SHP77 (cell line): Measurements from ENCODE around the gene CRYBG3.

Experiments
- DNase-seq, 2 experiments: peaks; one replicate each; lab custom pipeline; 2025; lab: John Stamatoyannopoulos, UW

Gene CRYBG3

DNA sequence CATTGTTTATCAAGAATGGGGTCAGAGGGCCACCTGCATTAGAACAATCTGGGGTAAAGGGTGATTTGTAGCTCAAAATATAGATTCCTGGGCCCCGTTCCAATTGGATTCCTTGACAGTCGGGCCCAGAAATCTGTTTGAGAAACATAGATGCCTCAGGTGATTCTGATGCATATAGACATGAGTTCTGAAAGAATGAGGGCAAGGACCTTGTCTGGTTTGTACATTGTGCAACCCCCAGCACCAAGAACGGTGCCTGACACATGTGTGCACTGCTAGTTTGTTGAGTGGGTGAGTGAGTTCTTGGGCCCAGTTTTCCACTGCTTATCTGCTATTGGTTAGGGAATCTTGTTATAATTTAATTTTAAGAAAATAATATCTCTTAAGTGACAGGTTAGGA, 16.6 kb downstream of the CRYBG3 start:
- no peak for DNase-seq

DNA sequence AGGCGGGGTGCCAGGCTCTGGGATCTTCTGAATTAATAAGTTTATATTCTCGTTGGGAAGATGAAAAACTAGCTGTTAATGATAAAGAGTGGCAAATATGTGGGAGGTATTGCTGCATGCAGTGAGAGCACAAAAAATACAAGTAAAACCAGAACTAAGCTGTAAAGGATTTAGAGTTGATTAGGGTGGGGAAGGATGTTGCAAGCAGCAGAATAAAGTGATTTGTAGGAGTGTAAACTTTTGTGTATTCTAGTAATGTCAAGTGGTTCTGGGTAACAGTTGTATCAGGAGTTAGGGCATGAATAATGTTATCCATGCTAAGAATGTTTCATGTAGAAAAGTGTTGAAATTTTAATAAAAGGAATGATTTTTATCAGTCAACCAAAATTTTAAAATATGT, 18.1 kb downstream of the CRYBG3 start:
- DNase-seq: no peak

GRCh38 chr3:97841304-97841703, 19.5 kb downstream of the CRYBG3 start:
- no peak for DNase-seq

DNA sequence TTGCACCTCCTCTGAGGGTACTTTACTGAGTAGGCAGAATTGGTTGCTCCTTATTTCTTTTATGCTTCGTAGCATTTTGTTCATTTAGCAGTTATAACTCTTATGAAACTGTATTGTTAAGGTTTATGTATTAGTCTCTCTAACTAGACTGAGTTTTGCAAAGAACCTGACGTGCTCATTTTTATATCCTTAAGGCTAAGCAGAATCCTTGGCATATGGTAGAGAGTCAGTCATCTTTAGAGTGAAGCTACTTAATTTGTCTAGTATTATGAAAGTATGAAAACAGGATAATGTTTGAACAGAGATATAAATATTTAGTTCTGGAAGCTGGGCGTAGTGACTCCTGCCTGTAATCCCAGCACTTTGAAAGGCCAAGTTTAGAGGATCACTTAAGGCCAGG, 20.1 kb downstream of the CRYBG3 start:
- DNase-seq: no peak

GRCh38 chr3:97848779-97849178, 27.0 kb downstream of the CRYBG3 start:
- no peak for DNase-seq

DNA sequence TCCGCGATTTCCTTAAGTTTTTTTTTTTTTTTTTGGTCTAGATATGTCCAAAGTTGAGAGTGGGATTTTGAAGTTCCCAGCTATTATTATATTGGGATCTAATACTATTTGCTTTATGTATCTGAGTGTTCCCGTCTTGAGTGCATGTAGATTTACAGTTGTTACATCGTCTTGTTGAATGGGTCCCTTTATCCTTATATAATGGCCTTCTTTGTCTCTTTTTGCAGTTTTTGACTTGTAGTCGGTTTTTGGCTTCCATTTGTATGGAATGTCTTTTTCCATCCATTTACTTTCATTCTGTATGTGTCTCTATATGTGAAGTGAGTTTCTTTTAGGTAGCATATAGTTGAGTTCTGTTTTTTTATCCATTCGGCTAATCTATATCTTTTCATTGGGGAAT, 35.6 kb downstream of the CRYBG3 start:
- DNase-seq: no peak

- no peak for DNase-seq
Measured at GRCh38 chr3:97860364-97860763, 38.6 kb downstream of the CRYBG3 start.

GRCh38 chr3:97862582-97862981, 40.8 kb downstream of the CRYBG3 start:
- DNase-seq: no peak

GRCh38 chr3:97863031-97863430, 41.2 kb downstream of the CRYBG3 start:
- DNase-seq: no peak

DNA sequence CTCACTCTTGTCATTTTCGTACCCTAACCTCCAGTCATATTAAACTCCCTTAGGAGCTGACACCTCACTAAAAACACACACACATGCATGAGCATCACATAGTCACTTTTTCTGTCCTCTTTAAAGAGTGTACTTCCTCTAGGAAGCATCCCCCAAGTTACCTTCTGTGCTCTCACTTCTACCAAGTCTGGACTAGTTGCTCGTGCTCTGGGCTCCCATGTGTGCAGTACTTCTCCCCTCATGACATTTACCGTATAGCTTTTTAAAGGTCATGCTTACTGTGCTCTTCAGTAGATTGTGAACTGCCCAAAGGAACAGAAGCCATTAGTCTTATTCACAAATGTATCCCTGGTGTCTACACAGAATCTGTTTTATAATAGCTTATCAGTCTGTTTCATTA, 42.0 kb downstream of the CRYBG3 start:
- DNase-seq: no peak

DNA sequence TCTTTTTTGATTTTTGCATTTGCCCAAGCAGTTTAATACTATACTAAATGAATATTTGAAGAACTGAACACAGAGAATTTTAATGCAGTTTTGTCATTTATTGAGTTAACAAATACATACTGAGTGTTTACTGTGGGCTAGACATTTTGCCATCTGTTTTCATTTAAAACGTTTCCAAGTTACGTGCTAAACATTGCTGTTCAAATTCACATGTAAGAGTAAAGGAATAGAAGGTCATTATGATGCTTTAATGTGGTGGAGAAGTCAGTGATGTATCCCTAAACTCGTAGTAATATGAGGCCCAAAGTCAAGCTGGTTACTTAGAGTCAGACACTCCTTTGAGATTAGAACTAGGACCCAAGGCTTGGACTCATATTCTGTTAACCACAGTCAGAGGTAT, 49.4 kb downstream of the CRYBG3 start:
- no peak for DNase-seq

- no peak for DNase-seq
Measured at GRCh38 chr3:97871801-97872524, 50.2 kb downstream of the CRYBG3 start.

- no peak for DNase-seq
Measured at GRCh38 chr3:97872525-97873042, 50.8 kb downstream of the CRYBG3 start.

- DNase-seq: no peak
Measured at GRCh38 chr3:97880267-97880666, 58.5 kb downstream of the CRYBG3 start.

DNA sequence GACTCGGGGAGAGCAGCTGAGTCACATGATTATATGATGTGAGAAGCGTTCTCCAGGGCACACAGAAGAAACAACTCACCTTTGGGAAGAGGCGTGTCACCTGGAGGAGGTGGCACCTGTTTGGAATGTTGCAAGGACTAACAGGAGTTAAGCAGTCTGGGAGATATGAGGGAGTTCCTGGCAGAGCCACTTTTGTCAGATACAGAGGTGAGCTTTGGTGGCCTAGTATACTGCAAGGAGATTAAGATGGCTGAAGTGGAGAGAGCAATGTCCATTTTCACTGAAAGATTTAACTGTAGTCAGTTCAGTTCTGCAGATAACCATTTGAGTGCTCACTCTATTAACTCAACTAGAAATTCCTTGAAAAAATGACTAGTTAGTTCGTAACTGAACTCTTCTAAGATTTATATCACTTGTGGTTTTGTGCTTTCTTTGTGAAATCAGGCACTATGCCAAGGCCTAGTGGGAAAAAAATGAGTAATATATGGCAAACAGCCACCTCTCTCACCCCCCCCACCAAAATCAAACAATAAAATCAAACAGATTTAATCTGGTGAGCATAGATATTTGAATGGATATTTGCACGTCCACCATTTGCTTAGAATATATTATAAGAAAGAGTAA, 61.3 kb downstream of the CRYBG3 start:
- DNase-seq: peak; percentile 53 to 56

- DNase-seq: no peak
Measured at GRCh38 chr3:97883736-97884135, 61.9 kb downstream of the CRYBG3 start.

GRCh38 chr3:97884586-97885123, 62.8 kb downstream of the CRYBG3 start:
- DNase-seq: no peak

DNA sequence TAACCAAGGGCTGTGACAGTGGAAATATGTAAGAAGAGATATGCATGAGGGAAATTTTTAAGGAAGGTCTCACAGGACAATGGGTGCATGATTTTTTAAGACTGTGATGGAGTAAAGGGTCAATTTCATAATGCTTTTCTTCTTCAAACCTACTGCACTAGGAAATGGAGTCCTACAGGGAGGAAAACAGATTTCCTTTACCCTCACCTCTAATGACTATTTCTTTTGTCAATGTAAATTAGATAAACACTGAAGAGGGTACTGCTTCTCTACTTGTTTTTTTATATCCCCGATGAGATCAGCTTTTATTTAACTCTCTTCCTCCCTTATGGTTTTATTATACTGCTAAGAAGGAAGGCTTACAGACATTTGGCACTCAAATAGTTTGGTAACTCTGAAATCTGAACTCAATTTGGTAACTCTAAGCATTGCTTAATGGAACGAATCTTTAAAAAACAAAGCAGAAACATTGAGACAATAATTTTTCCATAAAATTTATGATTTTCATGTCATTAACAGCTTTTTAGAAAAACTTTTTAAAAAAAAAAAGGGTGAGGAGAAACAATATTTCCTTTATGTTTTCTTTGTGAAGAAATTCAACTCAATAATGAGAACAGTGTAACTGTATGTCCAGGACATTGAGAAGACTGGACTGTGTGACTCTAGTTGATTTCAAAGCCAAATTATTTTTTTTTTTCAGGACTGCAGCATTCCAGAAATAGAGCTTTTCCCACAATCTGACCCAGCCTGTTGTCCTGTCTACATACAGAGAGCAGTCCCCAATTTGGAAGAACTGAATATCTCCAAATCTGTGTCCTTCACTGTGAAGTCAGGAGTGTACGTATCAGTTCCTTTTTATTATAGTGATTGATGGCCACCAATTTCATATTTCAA, 64.4 kb downstream of the CRYBG3 start:
- DNase-seq: no peak

DNA sequence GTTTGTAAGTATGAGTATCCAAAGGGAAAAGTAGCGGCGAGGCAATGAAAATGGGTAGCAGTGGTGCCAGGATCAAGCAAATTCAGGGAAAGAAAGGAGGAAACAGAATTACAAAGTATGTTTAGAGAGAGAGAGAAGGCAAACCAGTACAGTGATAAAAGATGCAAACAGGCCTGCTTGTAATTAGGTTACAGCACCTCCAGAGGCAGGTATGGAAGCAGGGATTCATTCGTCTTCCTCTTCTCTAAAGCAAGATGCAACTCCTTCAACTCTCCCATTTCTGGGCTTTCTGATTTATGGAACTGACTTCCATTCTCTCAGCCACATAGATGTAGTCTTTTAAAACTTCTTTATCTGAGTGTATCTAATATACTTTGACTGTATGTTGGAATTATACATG, 68.0 kb downstream of the CRYBG3 start:
- no peak for DNase-seq

- DNase-seq: no peak
Measured at GRCh38 chr3:97892852-97893251, 71.0 kb downstream of the CRYBG3 start.

GRCh38 chr3:97895216-97895615, 73.4 kb downstream of the CRYBG3 start:
- DNase-seq: no peak

DNA sequence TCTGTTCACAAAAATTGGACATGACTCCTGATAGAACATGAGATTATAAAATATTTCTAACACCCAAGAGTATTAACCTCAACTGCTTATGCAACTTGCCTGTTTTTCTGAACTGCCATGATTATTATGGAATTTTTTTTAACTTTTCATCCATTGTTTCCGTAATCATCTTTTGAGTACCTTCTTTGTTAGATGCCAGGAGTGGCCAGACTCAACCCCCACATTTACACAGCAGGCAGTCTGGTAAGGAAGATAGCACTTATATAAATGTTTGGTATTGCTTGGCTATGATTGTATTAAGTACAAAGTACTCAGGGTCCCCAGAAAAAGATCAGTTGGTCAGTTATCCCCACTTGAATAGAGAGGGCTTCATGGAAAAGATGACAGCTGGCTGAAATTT, 74.3 kb downstream of the CRYBG3 start:
- no peak for DNase-seq
